Measurements from ENCODE around the gene KLF18.

DNA sequence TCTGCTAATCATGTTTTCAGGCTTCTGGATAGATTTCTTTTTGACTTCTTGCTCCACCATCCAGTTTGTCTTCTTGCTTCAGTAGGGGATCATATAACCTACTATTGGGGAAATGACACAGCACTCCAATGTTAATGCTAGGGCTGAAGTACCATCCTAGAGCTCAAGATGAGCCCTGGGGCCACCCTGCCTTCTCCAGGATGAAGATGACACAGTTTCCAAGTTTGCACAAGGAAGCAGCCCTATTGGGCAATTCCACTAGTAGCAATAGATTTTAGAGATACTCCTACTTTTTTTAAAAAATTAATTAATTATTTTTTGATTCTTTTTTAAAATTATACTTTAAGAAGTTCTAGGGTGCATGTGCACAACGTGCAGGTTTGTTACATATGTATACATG is 11.3 kb upstream of the KLF18 start:
- TF ChIP-seq RFX5 (IDR thresholded peaks at IDR 0.05) = no peak
- no peak for TF ChIP-seq POLR2AphosphoS2 (conservative IDR thresholded peaks at IDR 0.05; ENCODE audit: low read length)

Measured in A549 (cell line).